Measurements from ENCODE around the gene CCDC159.
"Not testable (repeated sequence)": the region's sequence is repeated elsewhere in the genome, so short reads cannot be mapped to it uniquely, and the experiment has no call there.

CCDC159 gene

DNA sequence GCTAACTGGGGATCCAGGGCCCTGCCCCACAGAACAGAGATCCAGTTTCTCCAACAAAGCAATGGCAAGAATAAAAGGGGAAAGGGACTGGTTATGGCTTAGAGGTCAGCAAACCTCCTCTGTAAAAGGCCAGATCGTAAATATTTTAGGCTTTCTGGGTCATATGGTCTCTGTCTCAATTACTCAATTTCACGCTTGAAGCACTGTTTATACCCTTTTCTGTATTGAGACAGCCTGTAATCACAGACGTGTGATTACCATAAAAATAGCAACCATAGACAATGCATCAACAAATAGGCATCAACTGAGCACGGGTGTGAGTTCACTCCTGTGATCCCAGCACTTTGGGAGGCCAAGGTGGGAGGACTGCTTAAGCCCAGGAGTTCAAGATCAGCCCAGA is 16.2 kb upstream of the CCDC159 start:
- H3K4me2 ChIP-seq (ENCODE audit: low read length) = no peak overlapping the region
- WGBS (ENCODE audit: extremely low coverage, insufficient coverage, insufficient read length) = no CpG with 5 or more reads among the region's 4 CpGs

DNA sequence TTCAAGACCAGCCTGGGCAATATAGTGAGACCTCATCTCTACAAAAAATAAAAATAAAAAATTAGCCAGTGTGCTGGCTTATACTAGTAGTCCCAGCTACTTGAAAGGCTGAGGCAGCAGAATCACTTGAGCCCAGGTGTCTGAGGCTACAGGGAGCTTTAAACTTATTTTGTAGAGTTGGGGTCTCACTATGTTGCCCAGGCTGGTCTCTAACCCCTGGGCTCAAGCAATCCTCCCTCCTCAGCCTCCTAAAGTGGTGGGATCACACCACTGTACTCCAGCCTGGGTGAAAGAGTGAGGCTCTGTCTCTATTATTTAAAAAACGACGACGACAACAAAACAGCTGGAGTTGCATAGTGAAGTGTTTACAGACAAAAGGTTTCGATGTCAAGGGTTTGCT is 14.8 kb upstream of the CCDC159 start:
- Histone ChIP-seq H3K36me3 (ENCODE audit: control insufficient read depth in 1 of 2, insufficient read depth in 2 of 2, low read length in 2 of 2) (peaks cover 5 to 10% of the 10 kb centered on the region in 2 experiments), H3K27me3 (ENCODE audit: insufficient read depth, low read length) (no peaks in the 10 kb centered on the region), H2BK120ac (ENCODE audit: insufficient read depth, low read length, poor library complexity) (no peak overlapping the region), H3K9ac (ENCODE audit: low read length) (no peak overlapping the region), H3K79me2 (ENCODE audit: control insufficient read depth, insufficient read depth, low read length, poor library complexity) (no peaks in the 10 kb centered on the region), H3K27ac (ENCODE audit: low read depth, low read length) (no peak overlapping the region), H3K4me1 (ENCODE audit: control insufficient read depth in 1 of 2, insufficient read depth in 2 of 2, low read length in 2 of 2) (no peaks in the 10 kb centered on the region), H3K79me1 (ENCODE audit: low read length) (no peaks in the 10 kb centered on the region), H3K4me2 (ENCODE audit: low read length) (no peak overlapping the region), H2BK12ac (ENCODE audit: low read length) (no peak overlapping the region), H3K23ac (ENCODE audit: low read length) (no peak overlapping the region), H4K91ac (ENCODE audit: low read depth, low read length) (no peak overlapping the region), H2BK5ac (ENCODE audit: low read depth, low read length, poor library complexity) (no peak overlapping the region), H3K4me3 (ENCODE audit: low read depth, low read length) (no peak overlapping the region), H4K12ac (ENCODE audit: low read depth, low read length) (no peak overlapping the region), H4K8ac (ENCODE audit: low read depth, low read length) (no peak overlapping the region), H3K18ac (ENCODE audit: low read length) (no peak overlapping the region), H2AK5ac (ENCODE audit: low read length) (no peak overlapping the region), H3K9me3 (ENCODE audit: insufficient read depth, low read depth, low read length) (peaks cover 2% of the 10 kb centered on the region), H3K4ac (ENCODE audit: low read depth, low read length) (no peak overlapping the region), H3K14ac (ENCODE audit: low read length) (no peak overlapping the region), H2AFZ (ENCODE audit: insufficient read depth, low read length, poor library complexity) (no peak overlapping the region)
- DNase-seq = no peak
- no CpG with 5 or more reads among the region's 4 CpGs for WGBS (ENCODE audit: extremely low coverage, insufficient coverage, insufficient read length)

More for the DNA sequence above, 16.2 kb upstream of the CCDC159 start:
- H3K79me1 ChIP-seq (ENCODE audit: low read length) = no peaks in the 10 kb centered on the region
- no peaks in the 10 kb centered on the region for H3K27me3 ChIP-seq (ENCODE audit: insufficient read depth, low read length)
- H2AK5ac ChIP-seq (ENCODE audit: low read length) = no peak overlapping the region
- H2BK5ac ChIP-seq (ENCODE audit: low read depth, low read length, poor library complexity) = no peak overlapping the region
- H3K4ac ChIP-seq (ENCODE audit: low read depth, low read length) = no peak overlapping the region
- peaks cover 2% of the 10 kb centered on the region for H3K9me3 ChIP-seq (ENCODE audit: insufficient read depth, low read depth, low read length)
- H4K8ac ChIP-seq (ENCODE audit: low read depth, low read length) = no peak overlapping the region
- H4K91ac ChIP-seq (ENCODE audit: low read depth, low read length) = no peak overlapping the region
- no peak overlapping the region for H2BK120ac ChIP-seq (ENCODE audit: insufficient read depth, low read length, poor library complexity)
- no peak overlapping the region for H3K23ac ChIP-seq (ENCODE audit: low read length)
- no peak overlapping the region for H3K9ac ChIP-seq (ENCODE audit: low read length)
- no peak overlapping the region for H3K27ac ChIP-seq (ENCODE audit: low read depth, low read length)
- no peaks in the 10 kb centered on the region for H3K4me1 ChIP-seq (ENCODE audit: control insufficient read depth in 1 of 2, insufficient read depth in 2 of 2, low read length in 2 of 2)
- H3K14ac ChIP-seq (ENCODE audit: low read length) = no peak overlapping the region
- H3K18ac ChIP-seq (ENCODE audit: low read length) = no peak overlapping the region
- DNase-seq = no peak
- peaks cover 0 to 4% of the 10 kb centered on the region in 2 experiments for H3K36me3 ChIP-seq (ENCODE audit: control insufficient read depth in 1 of 2, insufficient read depth in 2 of 2, low read length in 2 of 2)
- H3K79me2 ChIP-seq (ENCODE audit: control insufficient read depth, insufficient read depth, low read length, poor library complexity) = no peaks in the 10 kb centered on the region
- H2BK12ac ChIP-seq (ENCODE audit: low read length) = no peak overlapping the region
- no peak overlapping the region for H3K4me3 ChIP-seq (ENCODE audit: low read depth, low read length)
- H4K12ac ChIP-seq (ENCODE audit: low read depth, low read length) = no peak overlapping the region
- no peak overlapping the region for H2AFZ ChIP-seq (ENCODE audit: insufficient read depth, low read length, poor library complexity)

DNA sequence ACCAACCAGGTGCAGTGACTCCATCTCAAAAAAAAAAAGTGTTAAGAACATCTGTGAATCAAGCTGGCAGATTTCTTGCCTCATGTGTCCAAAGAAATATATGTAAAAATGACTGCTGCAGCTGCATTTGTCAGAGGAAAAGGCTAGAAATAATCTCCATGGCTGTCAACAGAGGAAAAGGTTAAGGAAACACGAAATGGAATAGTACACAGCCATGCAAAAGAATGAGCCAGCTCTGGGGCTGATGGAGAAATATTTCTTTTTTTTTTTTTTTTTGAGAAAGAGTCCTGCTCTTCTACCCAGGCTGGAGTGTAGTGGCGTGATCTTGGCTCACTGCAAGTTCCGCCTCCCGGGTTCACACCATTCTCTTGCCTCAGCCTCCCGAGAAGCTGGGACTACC is 13.5 kb upstream of the CCDC159 start:
- no peak overlapping the region for H4K8ac ChIP-seq (ENCODE audit: low read depth, low read length)
- no peak overlapping the region for H2BK5ac ChIP-seq (ENCODE audit: low read depth, low read length, poor library complexity)
- DNase-seq = no peak
- no peak overlapping the region for H2AFZ ChIP-seq (ENCODE audit: insufficient read depth, low read length, poor library complexity)
- H3K27me3 ChIP-seq (ENCODE audit: insufficient read depth, low read length) = no peaks in the 10 kb centered on the region
- H3K9me3 ChIP-seq (ENCODE audit: insufficient read depth, low read depth, low read length) = peaks cover 2% of the 10 kb centered on the region
- no CpG with 5 or more reads among the region's 5 CpGs for WGBS (ENCODE audit: extremely low coverage, insufficient coverage, insufficient read length)
- no peak overlapping the region for H3K18ac ChIP-seq (ENCODE audit: low read length)
- H3K9ac ChIP-seq (ENCODE audit: low read length) = no peak overlapping the region
- no peak overlapping the region for H2AK5ac ChIP-seq (ENCODE audit: low read length)
- no peak overlapping the region for H3K14ac ChIP-seq (ENCODE audit: low read length)
- H3K79me2 ChIP-seq (ENCODE audit: control insufficient read depth, insufficient read depth, low read length, poor library complexity) = no peaks in the 10 kb centered on the region
- H3K4me2 ChIP-seq (ENCODE audit: low read length) = no peak overlapping the region
- H3K36me3 ChIP-seq (ENCODE audit: control insufficient read depth in 1 of 2, insufficient read depth in 2 of 2, low read length in 2 of 2) = peaks cover 9% of the 10 kb centered on the region in 2 experiments
- no peak overlapping the region for H2BK12ac ChIP-seq (ENCODE audit: low read length)
- H3K4ac ChIP-seq (ENCODE audit: low read depth, low read length) = no peak overlapping the region
- no peak overlapping the region for H3K23ac ChIP-seq (ENCODE audit: low read length)
- no peaks in the 10 kb centered on the region for H3K79me1 ChIP-seq (ENCODE audit: low read length)
- no peak overlapping the region for H3K27ac ChIP-seq (ENCODE audit: low read depth, low read length)
- H3K4me3 ChIP-seq (ENCODE audit: low read depth, low read length) = no peak overlapping the region
- H4K12ac ChIP-seq (ENCODE audit: low read depth, low read length) = no peak overlapping the region
- H2BK120ac ChIP-seq (ENCODE audit: insufficient read depth, low read length, poor library complexity) = no peak overlapping the region
- no peak overlapping the region for H4K91ac ChIP-seq (ENCODE audit: low read depth, low read length)
- no peaks in the 10 kb centered on the region for H3K4me1 ChIP-seq (ENCODE audit: control insufficient read depth in 1 of 2, insufficient read depth in 2 of 2, low read length in 2 of 2)

DNA sequence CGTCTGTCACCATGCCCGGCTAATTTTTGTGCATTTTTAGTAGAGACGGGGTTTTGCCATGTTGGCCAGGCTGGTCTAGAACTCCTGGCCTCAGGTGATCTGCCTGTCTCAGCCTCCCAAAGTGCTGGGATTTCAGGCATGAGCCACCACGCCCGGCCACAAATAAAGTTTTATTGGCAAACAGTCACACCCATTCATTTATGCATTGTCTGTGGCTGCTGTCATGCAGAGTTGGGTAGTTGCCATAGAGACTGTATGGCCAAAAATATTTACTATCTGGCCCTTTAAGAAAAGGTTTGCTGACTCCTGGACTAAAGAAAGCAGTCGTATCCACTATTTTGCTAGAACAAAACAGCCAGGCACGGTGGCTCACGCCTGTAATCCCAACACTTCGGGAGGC is 12.5 kb upstream of the CCDC159 start:
- not testable (repeated sequence) for H3K4me2 ChIP-seq (ENCODE audit: low read length); H2BK12ac ChIP-seq (ENCODE audit: low read length); H4K91ac ChIP-seq (ENCODE audit: low read depth, low read length); H2AFZ ChIP-seq (ENCODE audit: insufficient read depth, low read length, poor library complexity); H3K27ac ChIP-seq (ENCODE audit: low read depth, low read length); H3K9ac ChIP-seq (ENCODE audit: low read length); H2BK5ac ChIP-seq (ENCODE audit: low read depth, low read length, poor library complexity); H3K4me3 ChIP-seq (ENCODE audit: low read depth, low read length); H3K14ac ChIP-seq (ENCODE audit: low read length); H3K36me3 ChIP-seq (ENCODE audit: control insufficient read depth in 1 of 2, insufficient read depth in 2 of 2, low read length in 2 of 2); H3K9me3 ChIP-seq (ENCODE audit: insufficient read depth, low read depth, low read length); H3K79me1 ChIP-seq (ENCODE audit: low read length); H2BK120ac ChIP-seq (ENCODE audit: insufficient read depth, low read length, poor library complexity); H3K27me3 ChIP-seq (ENCODE audit: insufficient read depth, low read length); DNase-seq; H3K4me1 ChIP-seq (ENCODE audit: control insufficient read depth in 1 of 2, insufficient read depth in 2 of 2, low read length in 2 of 2); H3K79me2 ChIP-seq (ENCODE audit: control insufficient read depth, insufficient read depth, low read length, poor library complexity); H3K18ac ChIP-seq (ENCODE audit: low read length); H3K23ac ChIP-seq (ENCODE audit: low read length); H4K12ac ChIP-seq (ENCODE audit: low read depth, low read length); H3K4ac ChIP-seq (ENCODE audit: low read depth, low read length); H2AK5ac ChIP-seq (ENCODE audit: low read length); H4K8ac ChIP-seq (ENCODE audit: low read depth, low read length)
- WGBS (ENCODE audit: extremely low coverage, insufficient coverage, insufficient read length) = no CpG with 5 or more reads among the region's 9 CpGs

Data from trophoblast cell (in vitro differentiated cells and primary cell).